ENCODE results near the gene DOK1. TPM values are rescaled to one million over a fixed set of nuclear protein-coding genes. Genes with fewer than 3 reads are reported as not detected.

The DOK1 gene
- total RNA-seq, 4 donors from 2014 or later, result 0.29 to 85.0 (median 13.8) TPM

- Histone ChIP-seq H3K4me1 (no peaks in the 10 kb centered on the region), H3K4me3 (no peak overlapping the region), H3K27me3 (no peaks in the 10 kb centered on the region), H3K9me3 (no peaks in the 10 kb centered on the region), H3K36me3 (no peaks in the 10 kb centered on the region), H3K27ac (no peak overlapping the region)
- intact Hi-C loops (cut with DNase I; ENCODE audit: low total_unique reads), result no loop called here
- TF ChIP-seq CTCF (IDR thresholded peaks at IDR 0.05), result no peak
- TF ChIP-seq POLR2A (IDR thresholded peaks at IDR 0.05), result no peak
- DNase-seq, result no peak
Observed at GRCh38 chr2:74584088-74584645, 29.6 kb downstream of the DOK1 start.

GRCh38 chr2:74585406-74586185, 31.1 kb downstream of the DOK1 start:
- H3K27ac ChIP-seq, result no peak overlapping the region
- H3K9me3 ChIP-seq, result no peaks in the 10 kb centered on the region
- TF ChIP-seq POLR2A (IDR thresholded peaks at IDR 0.05), result no peak
- no peak for TF ChIP-seq CTCF (IDR thresholded peaks at IDR 0.05)
- intact Hi-C loops (cut with DNase I; ENCODE audit: low total_unique reads), result no loop called here
- H3K4me1 ChIP-seq, result no peaks in the 10 kb centered on the region
- H3K36me3 ChIP-seq, result no peaks in the 10 kb centered on the region
- H3K27me3 ChIP-seq, result no peaks in the 10 kb centered on the region
- no peak overlapping the region for H3K4me3 ChIP-seq
- no peak for DNase-seq

- DNase-seq, result peak; percentile 66 to 68
- peak; percentile 71 to 79 (median 72) for TF ChIP-seq CTCF (IDR thresholded peaks at IDR 0.05)
- TF ChIP-seq POLR2A (IDR thresholded peaks at IDR 0.05), result no peak
- peaks cover 0 to 2% of the 10 kb centered on the region in 2 donors for H3K27me3 ChIP-seq
- no peaks in the 10 kb centered on the region for H3K36me3 ChIP-seq
- intact Hi-C loops (cut with DNase I; ENCODE audit: low total_unique reads), result loop anchor here (2.0 kb wide), 1 partner anchor 105 kb away; the partner anchor contains the start of genes CCDC142 and TTC31
- H3K4me1 ChIP-seq, result no peaks in the 10 kb centered on the region
- no peaks in the 10 kb centered on the region for H3K9me3 ChIP-seq
- H3K4me3 ChIP-seq, result no peak overlapping the region
- no peak overlapping the region for H3K27ac ChIP-seq
Observed at GRCh38 chr2:74587664-74588277, 33.3 kb downstream of the DOK1 start.

- Histone ChIP-seq H3K4me1 (no peaks in the 10 kb centered on the region), H3K27ac (no peak overlapping the region), H3K36me3 (no peaks in the 10 kb centered on the region), H3K9me3 (no peaks in the 10 kb centered on the region), H3K4me3 (no peak overlapping the region), H3K27me3 (peaks cover 0 to 7% of the 10 kb centered on the region in 2 donors)
- DNase-seq, result no peak
- intact Hi-C loops (cut with DNase I; ENCODE audit: low total_unique reads), result loop anchor here (2.0 kb wide), 1 partner anchor 106 kb away; the partner anchor contains the start of genes CCDC142 and TTC31
- TF ChIP-seq CTCF (IDR thresholded peaks at IDR 0.05), result no peak
- TF ChIP-seq POLR2A (IDR thresholded peaks at IDR 0.05), result no peak
Observed at GRCh38 chr2:74588664-74589063, 34.1 kb downstream of the DOK1 start.

Data from uterus (tissue), 4 donors.